GM12878 (cell line): ENCODE data around the gene TRIP12. TPM values are rescaled to one million over a fixed set of nuclear protein-coding genes. Genes with fewer than 3 reads are reported as not detected.

Experiments used
- ATAC-seq: fragments of 200-7000 bp; cut with Tn5 transposase; 3 replicates; pipeline ENCODE4 v1.9.1; 2020; ENCODE audit warnings: mild to moderate bottlenecking, moderate library complexity
- BruUV-seq: library from RNA; stranded (reverse); fragments of 400-500 nt; replicated peaks from 2 replicates; lab custom pipeline; 2021; lab: Mats Ljungman, UMichigan
- CTCF ChIA-PET: fragments of 300-600 bp; sonication (Branson Sonifier 250); formaldehyde crosslinking; extraction: SDS; loops from one replicate; lab custom pipeline; 2021; ENCODE audit warnings: inconsistent platforms; lab: Yijun Ruan, JAX
- POLR2A ChIA-PET: fragments of 350-600 bp; formaldehyde crosslinking; extraction: SDS; loops from one replicate; lab custom pipeline; 2021; ENCODE audit warnings: inconsistent platforms; lab: Charles Lee
- RAD21 ChIA-PET: fragments of 300-600 bp; sonication (Branson Sonifier 250); formaldehyde crosslinking; loops from one replicate; lab custom pipeline; 2023; ENCODE audit warnings: antibody characterized with exemption; ENCODE audit not compliant: unreplicated experiment; lab: Charles Lee
- SMC1A ChIA-PET: fragments of 300-600 bp; sonication (Branson Sonifier 250); formaldehyde crosslinking; loops from one replicate; lab custom pipeline; 2023; ENCODE audit not compliant: unreplicated experiment, uncharacterized antibody; lab: Charles Lee
- DNase-seq: peaks from one replicate; pipeline ENCODE4 v3.0.0-alpha.2; 2011; ENCODE audit warnings: low read depth, low spot score
- FAIRE-seq: peaks from 3 replicates; lab custom pipeline; 2011; peaks lifted over from hg19 to GRCh38; lab: Jason Lieb, UNC
- H2AFZ ChIP-seq: 2 replicates; pipeline ENCODE4 v1.6.0; 2011; ENCODE audit warnings: low read depth, low read length, control low read depth; ENCODE audit not compliant: control insufficient read depth
- H3K27ac ChIP-seq: 2 replicates; pipeline ENCODE4 v1.5.1; 2011; ENCODE audit warnings: control low read depth; ENCODE audit not compliant: control insufficient read depth, insufficient read depth
- H3K27me3 ChIP-seq, 2 experiments: replicated peaks in 1 of 2; 2 replicates each; pipeline versions ENCODE4 v1.6.0 to v1.6.1; 2011; ENCODE audit warnings: low read length in 1 of 2; ENCODE audit not compliant: control insufficient read depth in 2 of 2, insufficient read depth in 2 of 2
- H3K36me3 ChIP-seq, 2 experiments: 2 replicates each; pipeline ENCODE4 v1.5.1; 2011; ENCODE audit warnings: low read length in 1 of 2; ENCODE audit not compliant: control insufficient read depth in 2 of 2, insufficient read depth in 2 of 2
- H3K4me1 ChIP-seq: 2 replicates; pipeline ENCODE4 v1.6.1; 2011; ENCODE audit warnings: mild to moderate bottlenecking, low read length, moderate library complexity, mixed read lengths; ENCODE audit not compliant: control insufficient read depth, insufficient read depth
- H3K4me2 ChIP-seq: 2 replicates; pipeline ENCODE4 v1.6.0; 2011; ENCODE audit warnings: control low read depth; ENCODE audit not compliant: control insufficient read depth, insufficient read depth
- H3K4me3 ChIP-seq: fragments of 200-600 bp; sonication (generic); 2 replicates; pipeline ENCODE4 v1.5.1; 2016
- H3K79me2 ChIP-seq: 2 replicates; pipeline ENCODE4 v1.6.0; 2011; ENCODE audit warnings: low read length; ENCODE audit not compliant: control insufficient read depth, insufficient read depth
- H3K9ac ChIP-seq: 2 replicates; pipeline ENCODE4 v1.8.0; 2011; ENCODE audit warnings: low read length, control low read depth, mixed read lengths; ENCODE audit not compliant: control insufficient read depth, insufficient read depth
- H3K9me3 ChIP-seq: replicated peaks from 3 replicates; pipeline ENCODE4 v1.5.1; 2011; ENCODE audit warnings: mild to moderate bottlenecking, low read length; ENCODE audit not compliant: control insufficient read depth, insufficient read depth
- H4K20me1 ChIP-seq: 2 replicates; pipeline ENCODE4 v1.6.0; 2011; ENCODE audit not compliant: control insufficient read depth, insufficient read depth
- ATF7 ChIP-seq: fragments of 450-650 bp; IDR thresholded peaks from 2 replicates; pipeline ENCODE4 v1.6.1; 2016; ENCODE audit warnings: low read depth, mild to moderate bottlenecking
- BCL11A ChIP-seq: IDR thresholded peaks from 2 replicates; pipeline ENCODE4 v1.6.1; 2011; ENCODE audit warnings: low read depth, low read length
- BMI1 ChIP-seq: fragments of 450-650 bp; IDR thresholded peaks from 2 replicates; pipeline ENCODE4 v1.6.1; 2016; ENCODE audit warnings: mild to moderate bottlenecking, moderate library complexity, borderline replicate concordance
- IKZF2 ChIP-seq, 2 experiments: fragments of 450-650 bp; IDR thresholded peaks; 2 replicates each; pipeline ENCODE4 v1.6.1; 2017; ENCODE audit warnings: mild to moderate bottlenecking in 2 of 2, moderate library complexity in 2 of 2
- MEF2B ChIP-seq: fragments of 450-650 bp; IDR thresholded peaks from 2 replicates; pipeline ENCODE4 v1.6.1; 2018; ENCODE audit warnings: mild to moderate bottlenecking, moderate library complexity; ENCODE audit not compliant: partially characterized antibody, poor library complexity, severe bottlenecking
- PML ChIP-seq: IDR thresholded peaks from 2 replicates; pipeline ENCODE4 v1.6.1; 2012; ENCODE audit warnings: low read length, inconsistent platforms
- RAD21 ChIP-seq: IDR thresholded peaks from 2 replicates; pipeline ENCODE4 v1.6.1; 2011; ENCODE audit warnings: mild to moderate bottlenecking, low read depth, low read length, moderate library complexity; ENCODE audit not compliant: insufficient read depth
- RFX5 ChIP-seq: IDR thresholded peaks from 2 replicates; pipeline ENCODE4 v1.6.1; 2011; ENCODE audit warnings: low read depth, low read length, improper control_type of control experiment
- SMAD1 ChIP-seq: fragments of 450-650 bp; IDR thresholded peaks from 2 replicates; pipeline ENCODE4 v1.6.1; 2018; ENCODE audit warnings: mild to moderate bottlenecking, low read depth; ENCODE audit not compliant: partially characterized antibody
- SMC3 ChIP-seq: IDR thresholded peaks from 2 replicates; pipeline ENCODE4 v1.6.1; 2011; ENCODE audit warnings: low read length, improper control_type of control experiment, borderline replicate concordance
- YY1 ChIP-seq: IDR thresholded peaks from 2 replicates; pipeline ENCODE4 v1.6.1; 2011; ENCODE audit warnings: low read depth, mild to moderate bottlenecking, low read length
- ZNF622 ChIP-seq: fragments of 450-650 bp; IDR thresholded peaks from 2 replicates; pipeline ENCODE4 v1.6.1; 2017; ENCODE audit warnings: mild to moderate bottlenecking, inconsistent platforms
- WGBS: methylation state at CpG from one replicate; pipeline ENCODE4 v1.1.6; 2016; ENCODE audit warnings: low lambda C conversion rate; ENCODE audit not compliant: insufficient replicate concordance, insufficient coverage; ENCODE audit errors: missing lambda C conversion rate; 5-methylcytosine and 5-hydroxymethylcytosine counted together
- in situ Hi-C: fragments of 300-500 bp; cut with MboI; formaldehyde crosslinking; loops from 9 replicates; pipeline ENCODE4 v1.14.3; 2018; ENCODE audit warnings: mixed read lengths
- intact Hi-C: fragments of 100-400 bp; cut with micrococcal nuclease; formaldehyde crosslinking; loops from one replicate; pipeline ENCODE4 v1.14.2; 2022; ENCODE audit not compliant: unreplicated experiment
- polyA plus RNA-seq, 11 experiments: library from polyadenylated mRNA; depleted of rRNA in 4 of 11; unstranded in 6 of 11; stranded (reverse) in 5 of 11; fragments of >200 nt; fragmentation: Nextera tagmentation in 4 of 11; fragmentation: Illumina TruSeq in 1 of 11; extraction: Ambion mirVana in 4 of 11; extraction: Trizol in 1 of 11; gene quantifications; 1 replicate in 1 of 11; 2 replicates in 10 of 11; pipeline versions ENCODE4 v1.2.1 to v1.2.3, GENCODE V29; 2011 to 2016; ENCODE audit warnings: inconsistent platforms in 2 of 11, missing spikeins in 2 of 11, low read depth in 1 of 11
- total RNA-seq, 4 experiments: library from RNA; depleted of rRNA in 3 of 4; stranded (reverse); fragments of >200 nt in 3 of 4; fragmentation: Illumina TruSeq in 1 of 4; extraction: Trizol in 1 of 4; gene quantifications; 2 replicates each; pipeline versions ENCODE4 v1.2.1 to v1.2.3, GENCODE V29; 2013 to 2021
- TF ChIP-seq, protein P1 (sequence below): fragments of 450-650 bp; IDR thresholded peaks from 2 replicates; pipeline ENCODE4 v1.6.1; 2017; ENCODE audit warnings: borderline replicate concordance
- TF ChIP-seq, protein P2 (sequence below): fragments of 450-650 bp; conservative IDR thresholded peaks from 2 replicates; pipeline ENCODE4 v1.6.1; 2017; ENCODE audit warnings: mild to moderate bottlenecking, moderate library complexity
- TF ChIP-seq, protein P3 (sequence below), 3 experiments: IDR thresholded peaks in 2 of 3; conservative IDR thresholded peaks in 1 of 3; 2 replicates each; pipeline ENCODE4 v1.5.1; 2011; ENCODE audit warnings: low read depth in 3 of 3, low read length in 3 of 3, mild to moderate bottlenecking in 3 of 3, control low read depth in 2 of 3, moderate library complexity in 2 of 3, inconsistent platforms in 1 of 3, mixed read lengths in 1 of 3; ENCODE audit not compliant: control insufficient read depth in 2 of 3, insufficient read depth in 1 of 3; ENCODE audit errors: extremely low read depth in 1 of 3

TRIP12 gene
- total and polyA plus RNA-seq, 10 of the 15 experiments (the other 5 are each of a cell fraction or from before 2014, with no cell fraction given), result 23.1 to 207 (median 97.0) TPM

DNA sequence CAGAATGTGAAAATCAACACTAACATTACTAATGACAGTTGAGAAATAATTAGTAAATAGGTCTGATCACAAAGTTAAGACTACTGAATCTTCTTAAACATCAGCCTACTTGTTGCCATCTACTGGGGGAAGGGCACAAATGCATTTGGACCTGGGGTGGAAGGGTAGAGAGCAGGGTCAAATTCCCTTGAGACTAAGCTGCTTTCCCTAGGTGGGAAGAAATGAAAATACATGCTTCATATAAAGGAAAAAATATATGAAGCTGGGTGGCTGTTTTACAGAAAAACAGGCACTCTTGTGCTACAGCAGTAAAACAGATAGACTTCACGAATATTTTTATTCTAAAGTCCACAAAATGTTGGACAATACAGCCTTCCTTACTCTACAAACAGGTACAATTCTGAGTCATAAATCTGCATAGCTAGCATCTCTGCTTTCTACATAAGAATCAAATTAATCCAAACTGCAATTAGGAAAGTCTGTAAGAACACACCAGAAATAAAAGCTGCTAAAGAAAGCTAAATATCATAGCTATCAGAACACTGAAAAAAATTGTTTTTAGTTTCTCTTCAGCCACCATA, 10.9 kb downstream of the TRIP12 start:
- WGBS, result 0% methylated on average over 1 of the region's 1 CpG
- TF ChIP-seq ZNF622 (no peak), ATF7 (no peak), PML (no peak), RAD21 (peak; percentile 49), SMC3 (peak; percentile 44; the same call in 1 of the 2 replicates), BCL11A (no peak), RFX5 (no peak), BMI1 (no peak), IKZF2 (IDR thresholded peaks at IDR 0.05) (0 out of 4 replicates have a peak, but pooled peaks of 1 of the 2 experiments have one; percentile 24), MEF2B (peak; percentile 90), SMAD1 (no peak), YY1 (0 out of 2 replicates have a peak, but pooled peaks have one; percentile 38)
- TF ChIP-seq, protein P1, sequence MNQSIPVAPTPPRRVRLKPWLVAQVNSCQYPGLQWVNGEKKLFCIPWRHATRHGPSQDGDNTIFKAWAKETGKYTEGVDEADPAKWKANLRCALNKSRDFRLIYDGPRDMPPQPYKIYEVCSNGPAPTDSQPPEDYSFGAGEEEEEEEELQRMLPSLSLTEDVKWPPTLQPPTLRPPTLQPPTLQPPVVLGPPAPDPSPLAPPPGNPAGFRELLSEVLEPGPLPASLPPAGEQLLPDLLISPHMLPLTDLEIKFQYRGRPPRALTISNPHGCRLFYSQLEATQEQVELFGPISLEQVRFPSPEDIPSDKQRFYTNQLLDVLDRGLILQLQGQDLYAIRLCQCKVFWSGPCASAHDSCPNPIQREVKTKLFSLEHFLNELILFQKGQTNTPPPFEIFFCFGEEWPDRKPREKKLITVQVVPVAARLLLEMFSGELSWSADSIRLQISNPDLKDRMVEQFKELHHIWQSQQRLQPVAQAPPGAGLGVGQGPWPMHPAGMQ, result no peak
- TF ChIP-seq, protein P2, sequence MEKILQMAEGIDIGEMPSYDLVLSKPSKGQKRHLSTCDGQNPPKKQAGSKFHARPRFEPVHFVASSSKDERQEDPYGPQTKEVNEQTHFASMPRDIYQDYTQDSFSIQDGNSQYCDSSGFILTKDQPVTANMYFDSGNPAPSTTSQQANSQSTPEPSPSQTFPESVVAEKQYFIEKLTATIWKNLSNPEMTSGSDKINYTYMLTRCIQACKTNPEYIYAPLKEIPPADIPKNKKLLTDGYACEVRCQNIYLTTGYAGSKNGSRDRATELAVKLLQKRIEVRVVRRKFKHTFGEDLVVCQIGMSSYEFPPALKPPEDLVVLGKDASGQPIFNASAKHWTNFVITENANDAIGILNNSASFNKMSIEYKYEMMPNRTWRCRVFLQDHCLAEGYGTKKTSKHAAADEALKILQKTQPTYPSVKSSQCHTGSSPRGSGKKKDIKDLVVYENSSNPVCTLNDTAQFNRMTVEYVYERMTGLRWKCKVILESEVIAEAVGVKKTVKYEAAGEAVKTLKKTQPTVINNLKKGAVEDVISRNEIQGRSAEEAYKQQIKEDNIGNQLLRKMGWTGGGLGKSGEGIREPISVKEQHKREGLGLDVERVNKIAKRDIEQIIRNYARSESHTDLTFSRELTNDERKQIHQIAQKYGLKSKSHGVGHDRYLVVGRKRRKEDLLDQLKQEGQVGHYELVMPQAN, result no peak
- TF ChIP-seq, protein P3, sequence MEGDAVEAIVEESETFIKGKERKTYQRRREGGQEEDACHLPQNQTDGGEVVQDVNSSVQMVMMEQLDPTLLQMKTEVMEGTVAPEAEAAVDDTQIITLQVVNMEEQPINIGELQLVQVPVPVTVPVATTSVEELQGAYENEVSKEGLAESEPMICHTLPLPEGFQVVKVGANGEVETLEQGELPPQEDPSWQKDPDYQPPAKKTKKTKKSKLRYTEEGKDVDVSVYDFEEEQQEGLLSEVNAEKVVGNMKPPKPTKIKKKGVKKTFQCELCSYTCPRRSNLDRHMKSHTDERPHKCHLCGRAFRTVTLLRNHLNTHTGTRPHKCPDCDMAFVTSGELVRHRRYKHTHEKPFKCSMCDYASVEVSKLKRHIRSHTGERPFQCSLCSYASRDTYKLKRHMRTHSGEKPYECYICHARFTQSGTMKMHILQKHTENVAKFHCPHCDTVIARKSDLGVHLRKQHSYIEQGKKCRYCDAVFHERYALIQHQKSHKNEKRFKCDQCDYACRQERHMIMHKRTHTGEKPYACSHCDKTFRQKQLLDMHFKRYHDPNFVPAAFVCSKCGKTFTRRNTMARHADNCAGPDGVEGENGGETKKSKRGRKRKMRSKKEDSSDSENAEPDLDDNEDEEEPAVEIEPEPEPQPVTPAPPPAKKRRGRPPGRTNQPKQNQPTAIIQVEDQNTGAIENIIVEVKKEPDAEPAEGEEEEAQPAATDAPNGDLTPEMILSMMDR (IDR thresholded peaks at IDR 0.05 in 2 of 3, conservative IDR thresholded peaks at IDR 0.05 in 1 of 3; ENCODE audit: control insufficient read depth in 2 of 3, extremely low read depth in 1 of 3, insufficient read depth in 1 of 3, low read depth in 3 of 3, low read length in 3 of 3), result peak; percentile 51 to 60 (median 54)
- Histone ChIP-seq H3K36me3 (peaks cover 0 to 6% of the 10 kb centered on the region in 2 experiments; a peak in 2 of 4 replicates), H3K9me3 (no peaks in the 10 kb centered on the region), H3K4me3 (peak overlapping the region; percentile 2; the same call in 1 of the 2 replicates), H3K9ac (no peak overlapping the region), H3K4me1 (peaks cover 41% of the 10 kb centered on the region), H3K27me3 (no peaks in the 10 kb centered on the region), H3K4me2 (peak overlapping the region; percentile 59), H3K79me2 (peaks cover 87% of the 10 kb centered on the region), H3K27ac (0 out of 2 replicates have a peak overlapping the region, but pooled peaks have one; percentile 3), H4K20me1 (peaks cover 2% of the 10 kb centered on the region; the same call in 1 of the 2 replicates), H2AFZ (no peak overlapping the region)
- DNase-seq, result no peak
- ChIA-PET CTCF (interaction anchor here (0.7 to 6.1 kb wide), 24 partner anchors 9 to 134 kb away, joined by 3 to 107 read pairs (median 5); partner anchors contain the start of genes FBXO36 and TRIP12), SMC1A (interaction anchor here (0.7 to 4.2 kb wide), 29 partner anchors 8 to 249 kb away, joined by 3 to 42 read pairs (median 4); partner anchors contain the start of genes FBXO36 and TRIP12), POLR2A (interaction anchor here (0.5 to 2.0 kb wide), 3 partner anchors 11 to 76 kb away, joined by 4 to 11 read pairs (median 6); partner anchors contain the start of genes FBXO36 and TRIP12), RAD21 (interaction anchor here (0.8 to 3.4 kb wide), 13 partner anchors 9 to 251 kb away, joined by 3 to 44 read pairs (median 5); partner anchors contain the start of genes FBXO36 and TRIP12)
- in situ Hi-C loops (no loop called here), intact Hi-C loops (loop anchor here (1.0 kb wide), 1 partner anchor 110 kb away; no protein-coding TSS in a partner anchor)
- ATAC-seq, result peak; percentile 82
- BruUV-seq, result no TSS peak
- no peak for FAIRE-seq
